HepG2 (cell line): ENCODE data around the gene NRP1. TPM values are rescaled to one million over a fixed set of nuclear protein-coding genes. Genes with fewer than 3 reads are reported as not detected.

Experiments
- ATF4 ChIP-seq, 2 experiments: fragments of 450-650 bp in 1 of 2; sonication (generic) in 1 of 2; formaldehyde crosslinking; IDR thresholded peaks; 2 replicates each; pipeline versions ENCODE4 v1.5.0 to v1.8.0; 2020 to 2022; ENCODE audit warnings: mild to moderate bottlenecking in 1 of 2, missing genetic modification reagents in 1 of 2
- BRD4 ChIP-seq: sonication (generic); formaldehyde crosslinking; IDR thresholded peaks from 2 replicates; pipeline ENCODE4 v1.4.0; 2020; ENCODE audit warnings: missing genetic modification reagents
- GABPA ChIP-seq, 2 experiments: IDR thresholded peaks; 2 replicates each; pipeline ENCODE4 v1.6.1; 2011 to 2016; ENCODE audit warnings: low read depth in 2 of 2, low read length in 1 of 2, missing biosample characterization in 1 of 2, missing genetic modification characterization in 1 of 2
- KLF9 ChIP-seq: IDR thresholded peaks from 2 replicates; pipeline ENCODE4 v1.6.1; 2016; ENCODE audit warnings: low read depth
- MLLT10 ChIP-seq: sonication (generic); formaldehyde crosslinking; IDR thresholded peaks from 2 replicates; pipeline ENCODE4 v1.4.0; 2020; ENCODE audit warnings: missing genetic modification reagents
- MZF1 ChIP-seq: sonication (generic); formaldehyde crosslinking; IDR thresholded peaks from 2 replicates; pipeline ENCODE4 v1.8.1; 2023; ENCODE audit warnings: mild to moderate bottlenecking, missing genetic modification reagents, borderline replicate concordance
- NFKB2 ChIP-seq: sonication (generic); formaldehyde crosslinking; IDR thresholded peaks from 2 replicates; pipeline ENCODE4 v1.4.0; 2020; ENCODE audit warnings: missing genetic modification reagents, borderline replicate concordance
- RERE ChIP-seq: IDR thresholded peaks from 2 replicates; pipeline ENCODE4 v1.6.1; 2016; ENCODE audit warnings: low read depth, missing genetic modification reagents, missing compliant biosample characterization
- TERF1 ChIP-seq: sonication (generic); formaldehyde crosslinking; IDR thresholded peaks from 2 replicates; pipeline ENCODE4 v1.8.0; 2022; ENCODE audit warnings: mild to moderate bottlenecking, missing genetic modification reagents, moderate library complexity
- THYN1 ChIP-seq: sonication (generic); formaldehyde crosslinking; IDR thresholded peaks from 2 replicates; pipeline ENCODE4 v1.8.1; 2023; ENCODE audit warnings: low read depth, mild to moderate bottlenecking, moderate library complexity, missing genetic modification reagents, borderline replicate concordance
- ZBTB33 ChIP-seq: sonication (generic); formaldehyde crosslinking; IDR thresholded peaks from 2 replicates; pipeline ENCODE4 v1.4.0; 2020; ENCODE audit warnings: missing genetic modification reagents
- ZKSCAN8 ChIP-seq: IDR thresholded peaks from 2 replicates; pipeline ENCODE4 v1.6.1; 2016; ENCODE audit warnings: borderline replicate concordance, missing genetic modification reagents, missing compliant biosample characterization
- ZMAT5 ChIP-seq: sonication (generic); formaldehyde crosslinking; IDR thresholded peaks from 2 replicates; pipeline ENCODE4 v1.5.0; 2020; ENCODE audit warnings: mild to moderate bottlenecking, low read depth, missing genetic modification reagents, borderline replicate concordance
- ZNF207 ChIP-seq: fragments of 450-650 bp; IDR thresholded peaks from 2 replicates; pipeline ENCODE4 v1.6.1; 2016; ENCODE audit warnings: antibody characterized with exemption, borderline replicate concordance
- ZNF329 ChIP-seq: sonication (generic); formaldehyde crosslinking; IDR thresholded peaks from 2 replicates; pipeline ENCODE4 v1.9.0; 2021; ENCODE audit warnings: low read depth, mild to moderate bottlenecking, missing genetic modification reagents
- ZNF468 ChIP-seq: sonication (generic); formaldehyde crosslinking; IDR thresholded peaks from 2 replicates; pipeline ENCODE4 v1.8.0; 2022; ENCODE audit warnings: mild to moderate bottlenecking, moderate library complexity, missing genetic modification reagents
- ZNF550 ChIP-seq: sonication (generic); formaldehyde crosslinking; IDR thresholded peaks from 2 replicates; pipeline ENCODE4 v1.4.0; 2020; ENCODE audit warnings: mild to moderate bottlenecking, missing genetic modification reagents, borderline replicate concordance
- ZNF75D ChIP-seq: sonication (generic); formaldehyde crosslinking; IDR thresholded peaks from 2 replicates; pipeline ENCODE4 v1.8.1; 2023; ENCODE audit warnings: missing genetic modification reagents, mild to moderate bottlenecking, borderline replicate concordance
- polyA plus RNA-seq, 8 experiments: library from polyadenylated mRNA; depleted of rRNA in 3 of 8; stranded (reverse) in 7 of 8; unstranded in 1 of 8; fragments of >200 nt; fragmentation: Illumina TruSeq in 4 of 8; extraction: Trizol in 4 of 8; gene quantifications; 2 replicates each; pipeline versions ENCODE4 v1.2.1 to v1.2.3, GENCODE V29; 2011 to 2016; ENCODE audit warnings: low read depth in 4 of 8, missing spikeins in 1 of 8, mixed read lengths in 1 of 8; ENCODE audit not compliant: insufficient read depth in 1 of 8
- total RNA-seq, 5 experiments: library from RNA; depleted of rRNA; stranded (reverse); fragments of >200 nt; fragmentation: Illumina TruSeq; extraction: Trizol; gene quantifications; 2 replicates each; pipeline ENCODE4 v1.2.3, GENCODE V29; 2016; ENCODE audit warnings: low read depth in 1 of 5

The NRP1 gene
- total and polyA plus RNA-seq, 2 of the 13 experiments (the other 11 are each of a cell fraction or from before 2014, with no cell fraction given), result 5.3 to 5.8 TPM

- no peak for TF ChIP-seq ZKSCAN8 (CRISPR knock-in tag)
- TF ChIP-seq GABPA (IDR thresholded peaks at IDR 0.05; ENCODE audit: low read depth, low read length), result no peak
- no peak for TF ChIP-seq GABPA (CRISPR knock-in tag; IDR thresholded peaks at IDR 0.05; ENCODE audit: low read depth)
- no peak for TF ChIP-seq ZNF329 (CRISPR knock-in tag)
- TF ChIP-seq MZF1 (CRISPR knock-in tag), result no peak
- TF ChIP-seq KLF9, result no peak
- no peak for TF ChIP-seq NFKB2
- TF ChIP-seq BRD4 (CRISPR knock-in tag), result no peak
- no peak for TF ChIP-seq ZNF207
- TF ChIP-seq ZNF468 (CRISPR knock-in tag), result no peak
- TF ChIP-seq ATF4 (CRISPR knock-in tag; IDR thresholded peaks at IDR 0.05), result no peak
- no peak for TF ChIP-seq ZNF550 (CRISPR knock-in tag)
- TF ChIP-seq TERF1 (CRISPR knock-in tag), result no peak
- TF ChIP-seq ZBTB33 (CRISPR knock-in tag), result no peak
- no peak for TF ChIP-seq MLLT10
- no peak for TF ChIP-seq RERE (CRISPR knock-in tag)
- TF ChIP-seq THYN1 (CRISPR knock-in tag), result no peak
- no peak for TF ChIP-seq ZMAT5
- no peak for TF ChIP-seq ZNF75D (CRISPR knock-in tag)
These were observed 76.9 kb downstream of the NRP1 start (continued) for GRCh38 chr10:33257439-33258080.
